ENCODE measurements around the gene CDC123.
A peak's percentile ranks its signal among the peaks of the same experiment; 100 is the strongest.
"Not testable (repeated sequence)": the region's sequence is repeated elsewhere in the genome, so short reads cannot be mapped to it uniquely, and the experiment has no call there.

Gene CDC123

GRCh38 chr10:12264204-12264940 is 68.4 kb downstream of the CDC123 start:
- H3K4me3 Mint-ChIP-seq: peak overlapping the region; percentile 71
- no peaks in the 10 kb centered on the region for H3K36me3 Mint-ChIP-seq (ENCODE audit: low read depth)
- peaks cover 35% of the 10 kb centered on the region for H3K4me1 Mint-ChIP-seq
- H3K27me3 Mint-ChIP-seq: peaks cover 1% of the 10 kb centered on the region
- peak; percentile 82 for DNase-seq
- no peaks in the 10 kb centered on the region for H3K9me3 Mint-ChIP-seq
- peak; percentile 89 for ATAC-seq
- H3K27ac Mint-ChIP-seq: peak overlapping the region; percentile 89

GRCh38 chr10:12269056-12269455 is 73.1 kb downstream of the CDC123 start:
- DNase-seq: no peak
- no peak for ATAC-seq
- no peak overlapping the region for H3K27ac Mint-ChIP-seq
- no peaks in the 10 kb centered on the region for H3K36me3 Mint-ChIP-seq (ENCODE audit: low read depth)
- H3K9me3 Mint-ChIP-seq: no peaks in the 10 kb centered on the region
- no peaks in the 10 kb centered on the region for H3K27me3 Mint-ChIP-seq
- H3K4me3 Mint-ChIP-seq: no peak overlapping the region
- peaks cover 31% of the 10 kb centered on the region for H3K4me1 Mint-ChIP-seq

GRCh38 chr10:12271210-12271540 is 75.2 kb downstream of the CDC123 start:
- Mint-ChIP-seq H3K9me3 (no peaks in the 10 kb centered on the region), H3K4me3 (no peak overlapping the region), H3K36me3 (ENCODE audit: low read depth) (no peaks in the 10 kb centered on the region), H3K27ac (no peak overlapping the region), H3K4me1 (peaks cover 13% of the 10 kb centered on the region), H3K27me3 (no peaks in the 10 kb centered on the region)
- ATAC-seq: no peak
- DNase-seq: no peak

- not testable (repeated sequence) for H3K4me3 Mint-ChIP-seq; H3K9me3 Mint-ChIP-seq; H3K27ac Mint-ChIP-seq; H3K27me3 Mint-ChIP-seq; H3K4me1 Mint-ChIP-seq; H3K36me3 Mint-ChIP-seq (ENCODE audit: low read depth); ATAC-seq; DNase-seq
These were observed 81.9 kb downstream of the CDC123 start for GRCh38 chr10:12277862-12278261.

- no peaks in the 10 kb centered on the region for H3K27me3 Mint-ChIP-seq
- H3K27ac Mint-ChIP-seq: no peak overlapping the region
- H3K9me3 Mint-ChIP-seq: no peaks in the 10 kb centered on the region
- DNase-seq (no peak), ATAC-seq (no peak)
- no peaks in the 10 kb centered on the region for H3K4me1 Mint-ChIP-seq
- H3K36me3 Mint-ChIP-seq (ENCODE audit: low read depth): no peaks in the 10 kb centered on the region
- no peak overlapping the region for H3K4me3 Mint-ChIP-seq
These were observed 83.3 kb downstream of the CDC123 start for GRCh38 chr10:12279281-12279680.

GRCh38 chr10:12287772-12288171 is 91.8 kb downstream of the CDC123 start:
- no peaks in the 10 kb centered on the region for H3K9me3 Mint-ChIP-seq
- ATAC-seq (no peak), DNase-seq (no peak)
- no peaks in the 10 kb centered on the region for H3K36me3 Mint-ChIP-seq (ENCODE audit: low read depth)
- H3K27ac Mint-ChIP-seq: no peak overlapping the region
- H3K4me3 Mint-ChIP-seq: no peak overlapping the region
- no peaks in the 10 kb centered on the region for H3K27me3 Mint-ChIP-seq
- no peaks in the 10 kb centered on the region for H3K4me1 Mint-ChIP-seq

- DNase-seq; H3K36me3 Mint-ChIP-seq (ENCODE audit: low read depth); ATAC-seq; H3K4me3 Mint-ChIP-seq; H3K9me3 Mint-ChIP-seq; H3K27me3 Mint-ChIP-seq; H3K4me1 Mint-ChIP-seq; H3K27ac Mint-ChIP-seq: not testable (repeated sequence)
These were observed 101.8 kb downstream of the CDC123 start for GRCh38 chr10:12297784-12298183.

GRCh38 chr10:12299222-12299965 is 103.4 kb downstream of the CDC123 start:
- H3K27me3 Mint-ChIP-seq: no peaks in the 10 kb centered on the region
- H3K4me1 Mint-ChIP-seq: peaks cover 2% of the 10 kb centered on the region
- H3K27ac Mint-ChIP-seq: no peak overlapping the region
- ATAC-seq (no peak), DNase-seq (no peak)
- no peaks in the 10 kb centered on the region for H3K9me3 Mint-ChIP-seq
- H3K4me3 Mint-ChIP-seq: no peak overlapping the region
- no peaks in the 10 kb centered on the region for H3K36me3 Mint-ChIP-seq (ENCODE audit: low read depth)
